Endodermal cell (in vitro differentiated cells): ENCODE results near the gene ANO1. TPM values are rescaled to one million over a fixed set of nuclear protein-coding genes. Genes with fewer than 3 reads are reported as not detected.

ENCODE experiments used
- DNase-seq: peaks from one replicate; pipeline ENCODE4 v3.0.0-alpha.2; 2017
- H3K27ac ChIP-seq: 2 replicates; pipeline ENCODE4 v1.5.1; 2013; ENCODE audit warnings: mild to moderate bottlenecking, low read depth, low read length, moderate library complexity
- H3K27me3 ChIP-seq: 2 replicates; pipeline ENCODE4 v1.6.1; 2013; ENCODE audit warnings: mild to moderate bottlenecking, low read length, moderate library complexity; ENCODE audit not compliant: insufficient read depth, control insufficient read depth, poor library complexity, severe bottlenecking
- H3K36me3 ChIP-seq: 2 replicates; pipeline ENCODE4 v1.7.0; 2013; ENCODE audit warnings: mild to moderate bottlenecking, low read length, moderate library complexity; ENCODE audit not compliant: control insufficient read depth, insufficient read depth
- H3K4me1 ChIP-seq: one replicate; pipeline ENCODE4 v1.7.0; 2013; ENCODE audit warnings: low read length; ENCODE audit not compliant: control insufficient read depth, insufficient read depth
- H3K4me3 ChIP-seq: 2 replicates; pipeline ENCODE4 v1.5.1; 2013; ENCODE audit warnings: mild to moderate bottlenecking, low read length, moderate library complexity
- H3K9ac ChIP-seq: 2 replicates; pipeline ENCODE4 v1.6.1; 2013; ENCODE audit warnings: mild to moderate bottlenecking, low read length, moderate library complexity; ENCODE audit not compliant: poor library complexity, severe bottlenecking; ENCODE audit errors: extremely low read depth
- H3K9me3 ChIP-seq: 2 replicates; pipeline ENCODE4 v1.6.1; 2013; ENCODE audit warnings: mild to moderate bottlenecking, low read length, moderate library complexity; ENCODE audit not compliant: control insufficient read depth
- H3K27ac Mint-ChIP-seq: 2 replicates; pipeline ENCODE4 v1.8.0; 2020; ENCODE audit warnings: mixed read lengths
- H3K27me3 Mint-ChIP-seq: 2 replicates; pipeline ENCODE4 v1.8.0; 2021; ENCODE audit warnings: mild to moderate bottlenecking, mixed read lengths; ENCODE audit not compliant: insufficient read depth
- H3K36me3 Mint-ChIP-seq: 2 replicates; pipeline ENCODE4 v1.8.0; 2020; ENCODE audit warnings: low read depth, mixed read lengths
- H3K4me1 Mint-ChIP-seq: 2 replicates; pipeline ENCODE4 v1.8.0; 2020; ENCODE audit warnings: mixed read lengths
- H3K4me3 Mint-ChIP-seq: 2 replicates; pipeline ENCODE4 v1.8.0; 2020; ENCODE audit warnings: mild to moderate bottlenecking, moderate library complexity, mixed read lengths
- H3K9me3 Mint-ChIP-seq: 2 replicates; pipeline ENCODE4 v1.8.0; 2020; ENCODE audit warnings: mild to moderate bottlenecking, mixed read lengths
- CTCF ChIP-seq: fragments of 200-600 bp; sonication (generic); conservative IDR thresholded peaks from 2 replicates; pipeline ENCODE4 v1.5.0; 2021; ENCODE audit warnings: antibody characterized with exemption, mild to moderate bottlenecking
- WGBS, 2 experiments: methylation state at CpG; one replicate each; pipeline versions ENCODE4 v1.1.5 to v1.1.7; 2013; ENCODE audit warnings: missing lambda C conversion rate in 2 of 2, mixed read lengths in 1 of 2; ENCODE audit not compliant: insufficient coverage in 1 of 2, insufficient read length in 1 of 2; 5-methylcytosine and 5-hydroxymethylcytosine counted together
- total RNA-seq, 2 donors: library from RNA; stranded (reverse); fragmentation: NEBNext Ultra II Directional in 1 of 2; extraction: Animal tissue kit (Norgen Biotek cat#: 25700) in 1 of 2; gene quantifications; 2 replicates in 1 of 2; 3 replicates in 1 of 2; pipeline ENCODE4 v1.2.1, GENCODE V29; 2021

Gene ANO1
- total RNA-seq, 2 donors from 2014 or later: 3.0 to 7.7 TPM

- Histone ChIP-seq H3K36me3 (no peaks in the 10 kb centered on the region), H3K27me3 (no peaks in the 10 kb centered on the region), H3K4me3 (no peak overlapping the region), H3K9ac (no peak overlapping the region), H3K9me3 (peaks cover 4% of the 10 kb centered on the region), H3K27ac (no peak overlapping the region), H3K4me1 (no peaks in the 10 kb centered on the region)
- Mint-ChIP-seq H3K4me3 (no peak overlapping the region), H3K27ac (no peak overlapping the region), H3K4me1 (peaks cover 29% of the 10 kb centered on the region), H3K36me3 (peaks cover 13% of the 10 kb centered on the region), H3K27me3 (no peaks in the 10 kb centered on the region), H3K9me3 (no peaks in the 10 kb centered on the region)
- no peak for DNase-seq
- 97% methylated on average over 9 of the region's 9 CpGs; no CpG with 5 or more reads in 1 of the 2 experiments for WGBS, 2 experiments
- no peak for TF ChIP-seq CTCF
Observed at GRCh38 chr11:70233962-70234361, 155.8 kb downstream of the ANO1 start.

Other genes starting within 250 kb of the ANO1 start
- gene FADD, start 125.0 kb downstream of the ANO1 start, total RNA-seq: 10 to 100 TPM; 50.6 to 53.1 TPM
- 100 to 1,000 TPM; 105 to 118 TPM for gene PPFIA1, start 192.4 kb downstream of the ANO1 start, total RNA-seq